K562 (cell line): Measurements from ENCODE around the gene MPPED1. TPM values are rescaled to one million over a fixed set of nuclear protein-coding genes. Genes with fewer than 3 reads are reported as not detected.

Experiments
- ATAC-seq: fragments of 200-7000 bp; cut with Tn5 transposase; 3 replicates; pipeline ENCODE4 v1.9.1; 2020; ENCODE audit warnings: moderate library complexity
- BruUV-seq: library from RNA; stranded (reverse); fragments of 400-500 nt; replicated peaks from 2 replicates; lab custom pipeline; 2021; lab: Mats Ljungman, UMichigan
- CTCF ChIA-PET: fragments of 300-600 bp; formaldehyde crosslinking; extraction: SDS; loops from one replicate; lab custom pipeline; 2021; ENCODE audit warnings: low intra/inter-chr PET ratio; lab: Yijun Ruan, JAX
- POLR2A ChIA-PET: fragments of 300-600, 350-650 bp; sonication (Branson Sonifier 250); formaldehyde crosslinking; extraction: SDS; loops from one replicate; lab custom pipeline; 2021; ENCODE audit warnings: antibody characterized with exemption, inconsistent platforms; lab: Yijun Ruan, JAX
- DNase-seq, 4 experiments: peaks; one replicate each; pipeline versions ENCODE4 v3.0.0 to v3.0.0-alpha.2; 2011 to 2018; ENCODE audit warnings: low spot score in 3 of 4, mixed read lengths in 3 of 4; ENCODE audit errors: extremely low read depth in 1 of 4
- FAIRE-seq: peaks from 2 replicates; lab custom pipeline; 2011; peaks lifted over from hg19 to GRCh38; lab: Jason Lieb, UNC
- H2AFZ ChIP-seq: 2 replicates; pipeline ENCODE4 v1.6.0; 2011; ENCODE audit warnings: low read depth, low read length, control low read depth, inconsistent platforms
- H3K27ac ChIP-seq: fragments of 200-600 bp; 3 replicates; pipeline ENCODE4 v1.8.0; 2011; ENCODE audit warnings: low read depth, mild to moderate bottlenecking, control low read depth, inconsistent platforms, low read length, moderate library complexity, mixed read lengths; ENCODE audit errors: extremely low read depth
- H3K27me3 ChIP-seq, 2 experiments: fragments of 300-600 bp in 1 of 2; 2 replicates in 1 of 2; 3 replicates in 1 of 2; pipeline versions ENCODE4 v1.6.0 to v1.8.0; 2011; ENCODE audit warnings: inconsistent platforms in 2 of 2, low read length in 2 of 2, mild to moderate bottlenecking in 1 of 2, mixed read lengths in 1 of 2, moderate library complexity in 1 of 2; ENCODE audit not compliant: control insufficient read depth in 2 of 2, insufficient read depth in 2 of 2
- H3K36me3 ChIP-seq: fragments of 300-600 bp; 3 replicates; pipeline ENCODE4 v1.8.0; 2011; ENCODE audit warnings: mild to moderate bottlenecking, low read length, inconsistent platforms; ENCODE audit not compliant: control insufficient read depth, insufficient read depth
- H3K4me1 ChIP-seq, 2 experiments: fragments of 200-600 bp in 1 of 2; replicated peaks in 1 of 2; 2 replicates in 1 of 2; 3 replicates in 1 of 2; pipeline versions ENCODE4 v1.5.1 to v1.8.0; 2011; ENCODE audit warnings: inconsistent platforms in 2 of 2, low read length in 2 of 2, mild to moderate bottlenecking in 1 of 2, mixed read lengths in 1 of 2, moderate library complexity in 1 of 2; ENCODE audit not compliant: control insufficient read depth in 2 of 2, insufficient read depth in 2 of 2
- H3K4me2 ChIP-seq: 2 replicates; pipeline ENCODE4 v1.6.1; 2011; ENCODE audit warnings: low read length, control low read depth, inconsistent platforms, mixed read lengths; ENCODE audit not compliant: insufficient read depth
- H3K4me3 ChIP-seq: fragments of 200-600 bp; sonication (generic), shearing (Covaris generic); 2 replicates; pipeline ENCODE4 v1.5.1; 2016; ENCODE audit warnings: control low read depth, inconsistent platforms
- H3K79me2 ChIP-seq: fragments of 200-600 bp; 3 replicates; pipeline ENCODE4 v1.8.0; 2011; ENCODE audit warnings: low read length, inconsistent platforms; ENCODE audit not compliant: control insufficient read depth, insufficient read depth
- H3K9ac ChIP-seq, 2 experiments: 2 replicates each; pipeline versions ENCODE4 v1.6.0 to v1.6.1; 2011; ENCODE audit warnings: low read depth in 2 of 2, low read length in 2 of 2, control low read depth in 1 of 2, inconsistent platforms in 1 of 2, mild to moderate bottlenecking in 1 of 2, mixed read lengths in 1 of 2; ENCODE audit not compliant: insufficient read depth in 1 of 2
- H3K9me1 ChIP-seq: one replicate; pipeline ENCODE4 v1.6.0; 2011; ENCODE audit warnings: inconsistent platforms, mild to moderate bottlenecking, low read length, moderate library complexity; ENCODE audit not compliant: control insufficient read depth, insufficient read depth
- H3K9me3 ChIP-seq: replicated peaks from 2 replicates; pipeline ENCODE4 v1.5.1; 2011; ENCODE audit warnings: low read depth, low read length, inconsistent platforms; ENCODE audit not compliant: control insufficient read depth, insufficient read depth
- H4K20me1 ChIP-seq: replicated peaks from 2 replicates; pipeline ENCODE4 v1.6.1; 2011; ENCODE audit warnings: low read length, inconsistent platforms, mixed read lengths; ENCODE audit not compliant: control insufficient read depth, insufficient read depth
- ARHGAP35 ChIP-seq: fragments of 450-650 bp; IDR thresholded peaks from 2 replicates; pipeline ENCODE4 v1.6.1; 2018; ENCODE audit not compliant: partially characterized antibody
- ARID3B ChIP-seq: fragments of 250-450 bp; sonication (Bioruptor Pico); IDR thresholded peaks from 2 replicates; pipeline ENCODE4 v1.4.0; 2020; ENCODE audit warnings: borderline replicate concordance
- CHCHD3 ChIP-seq: fragments of 250-450 bp; sonication (Bioruptor Pico); IDR thresholded peaks from 2 replicates; pipeline ENCODE4 v2.1.2; 2022; ENCODE audit warnings: mild to moderate bottlenecking
- ETV5 ChIP-seq: sonication (generic); formaldehyde crosslinking; IDR thresholded peaks from 2 replicates; pipeline ENCODE4 v1.4.0; 2020; ENCODE audit warnings: low read depth, mild to moderate bottlenecking, missing genetic modification reagents
- MCM5 ChIP-seq: fragments of 450-650 bp; IDR thresholded peaks from 2 replicates; pipeline ENCODE4 v1.6.1; 2016; ENCODE audit warnings: low read depth
- NCOA1 ChIP-seq: fragments of 450-650 bp; IDR thresholded peaks from 2 replicates; pipeline ENCODE4 v1.6.1; 2016; ENCODE audit warnings: low read depth
- SMAD2 ChIP-seq: fragments of 150-350 bp; IDR thresholded peaks from 2 replicates; pipeline ENCODE4 v1.6.1; 2014; ENCODE audit warnings: low read depth, mild to moderate bottlenecking, low read length
- ZBTB7A ChIP-seq: IDR thresholded peaks from 2 replicates; pipeline ENCODE4 v1.6.1; 2011; ENCODE audit warnings: low read depth, mild to moderate bottlenecking, low read length, moderate library complexity, borderline replicate concordance; ENCODE audit not compliant: control insufficient read depth
- ZHX1 ChIP-seq: fragments of 150-350 bp; conservative IDR thresholded peaks from 2 replicates; pipeline ENCODE4 v1.6.1; 2014; ENCODE audit warnings: low read length
- ZNF3 ChIP-seq: fragments of 250-450 bp; sonication (Bioruptor Pico); IDR thresholded peaks from 2 replicates; pipeline ENCODE4 v1.5.0; 2021; ENCODE audit warnings: mild to moderate bottlenecking, moderate library complexity
- ZNF668 ChIP-seq: fragments of 250-450 bp; sonication (Bioruptor Pico); IDR thresholded peaks from 2 replicates; pipeline ENCODE4 v1.8.0; 2022; ENCODE audit warnings: mild to moderate bottlenecking, inconsistent platforms
- WGBS: fragments of 100-300 bp; shearing (Covaris generic); methylation state at CpG from one replicate; pipeline ENCODE4 v1.1.6; 2016; ENCODE audit warnings: low coverage, mixed read lengths; ENCODE audit not compliant: insufficient coverage; ENCODE audit errors: missing lambda C conversion rate; 5-methylcytosine and 5-hydroxymethylcytosine counted together
- in situ Hi-C: fragments of 300-500 bp; cut with MboI; formaldehyde crosslinking; loops from 4 replicates; pipeline ENCODE4 v1.15.0; 2018; ENCODE audit warnings: inconsistent platforms, mixed read lengths
- intact Hi-C: fragments of 100-400 bp; cut with micrococcal nuclease; formaldehyde crosslinking; loops from 2 replicates; pipeline ENCODE4 v1.14.2; 2022
- polyA plus RNA-seq, 8 experiments: library from polyadenylated mRNA; depleted of rRNA in 4 of 8; stranded (reverse) in 5 of 8; unstranded in 3 of 8; fragments of >200 nt; fragmentation: Nextera tagmentation in 2 of 8; fragmentation: Illumina TruSeq in 1 of 8; extraction: Ambion mirVana in 2 of 8; extraction: Trizol in 1 of 8; gene quantifications; 2 replicates each; pipeline versions ENCODE4 v1.2.1 to v1.2.3, GENCODE V29; 2011 to 2014; ENCODE audit warnings: inconsistent platforms in 1 of 8, missing spikeins in 1 of 8
- total RNA-seq, 7 experiments: library from RNA; depleted of rRNA in 6 of 7; stranded (reverse); fragments of >200 nt in 6 of 7; fragmentation: Illumina TruSeq in 2 of 7; extraction: Trizol in 2 of 7; gene quantifications; 2 replicates each; pipeline versions ENCODE4 v1.2.1 to v1.2.3, GENCODE V29; 2011 to 2021; ENCODE audit warnings: low replicate concordance in 1 of 7

Gene MPPED1
- total and polyA plus RNA-seq, 9 of the 15 experiments (the other 6 are each of a cell fraction or from before 2014, with no cell fraction given): not detected

- ATAC-seq (no peak), FAIRE-seq (no peak), DNase-seq (no peak)
- BruUV-seq: no TSS peak
- no peaks in the 10 kb centered on the region for H3K9me3 ChIP-seq
- in situ Hi-C loops: no loop called here
- TF ChIP-seq SMAD2: no peak
- TF ChIP-seq ZNF3 (CRISPR knock-in tag): no peak
- no peak for TF ChIP-seq MCM5
- no peak for TF ChIP-seq ZNF668
- TF ChIP-seq ARHGAP35: no peak
- no peak for TF ChIP-seq NCOA1
- H2AFZ ChIP-seq: no peak overlapping the region
- no peaks in the 10 kb centered on the region for H3K9me1 ChIP-seq
- ChIA-PET POLR2A (interaction anchor here (0.6 to 1.5 kb wide), 2 partner anchors 9 to 22 kb away, joined by 4 read pairs; no protein-coding TSS in a partner anchor), CTCF (no interaction called here)
- no peaks in the 10 kb centered on the region; the same call in 1 of the 2 replicates for H4K20me1 ChIP-seq
- intact Hi-C loops: no loop called here
- no peaks in the 10 kb centered on the region for H3K4me1 ChIP-seq
- H3K36me3 ChIP-seq: no peaks in the 10 kb centered on the region
- WGBS: 1% methylated on average over 20 of the region's 23 CpGs
- H3K4me2 ChIP-seq: no peak overlapping the region
- H3K27ac ChIP-seq: no peak overlapping the region
- peaks cover 0 to 27% of the 10 kb centered on the region in 2 experiments; a peak in 2 of 5 replicates for H3K27me3 ChIP-seq
- H3K4me3 ChIP-seq: no peak overlapping the region
- no peaks in the 10 kb centered on the region for H3K79me2 ChIP-seq
- no peak overlapping the region for H3K9ac ChIP-seq
Measured at GRCh38 chr22:43465291-43466015, 53.6 kb downstream of the MPPED1 start.

GRCh38 chr22:43466710-43467109 lies 54.9 kb downstream of the MPPED1 start:
- DNase-seq (no peak), FAIRE-seq (no peak), ATAC-seq (no peak)
- Histone ChIP-seq H3K79me2 (no peaks in the 10 kb centered on the region), H2AFZ (no peak overlapping the region), H3K9me3 (no peaks in the 10 kb centered on the region), H3K4me3 (no peak overlapping the region), H3K4me1 (no peaks in the 10 kb centered on the region), H3K27ac (no peak overlapping the region), H3K27me3 (peaks cover 0 to 27% of the 10 kb centered on the region in 2 experiments; a peak in 2 of 5 replicates), H3K9me1 (no peaks in the 10 kb centered on the region), H3K9ac (no peak overlapping the region), H3K36me3 (no peaks in the 10 kb centered on the region), H4K20me1 (no peaks in the 10 kb centered on the region; the same call in 1 of the 2 replicates), H3K4me2 (no peak overlapping the region)
- in situ Hi-C loops (no loop called here), intact Hi-C loops (no loop called here)
- CTCF ChIA-PET: no interaction called here
- WGBS: 0% methylated on average over 6 of the region's 7 CpGs
- POLR2A ChIA-PET: no interaction called here
- no peak for TF ChIP-seq ZBTB7A
- TF ChIP-seq ARID3B (CRISPR knock-in tag): no peak
- no peak for TF ChIP-seq CHCHD3 (CRISPR knock-in tag)
- TF ChIP-seq ZHX1: no peak
- no peak for TF ChIP-seq ETV5 (CRISPR knock-in tag)
- no TSS peak for BruUV-seq
